ENCODE data around the gene MPRIP. TPM values are rescaled to one million over a fixed set of nuclear protein-coding genes. Genes with fewer than 3 reads are reported as not detected.

Gene MPRIP
- total RNA-seq, 1 experiment from 2014 or later: 338 TPM

- no TSS peak for BruUV-seq (replicated peaks)
- Mint-ChIP-seq H3K9me3 (ENCODE audit: low read depth, unreplicated experiment) (no peaks in the 10 kb centered on the region), H3K36me3 (ENCODE audit: insufficient read depth, unreplicated experiment) (peaks cover 85% of the 10 kb centered on the region), H3K27me3 (ENCODE audit: unreplicated experiment) (no peaks in the 10 kb centered on the region), H3K27ac (ENCODE audit: unreplicated experiment) (peak overlapping the region; percentile 56), H3K4me1 (ENCODE audit: low read depth, unreplicated experiment) (peaks cover 46% of the 10 kb centered on the region), H3K4me3 (ENCODE audit: low read depth, unreplicated experiment) (peak overlapping the region; percentile 86)
- intact Hi-C loops (cut with micrococcal nuclease; ENCODE audit: unreplicated experiment): no loop called here
- TF ChIP-seq, protein P1, sequence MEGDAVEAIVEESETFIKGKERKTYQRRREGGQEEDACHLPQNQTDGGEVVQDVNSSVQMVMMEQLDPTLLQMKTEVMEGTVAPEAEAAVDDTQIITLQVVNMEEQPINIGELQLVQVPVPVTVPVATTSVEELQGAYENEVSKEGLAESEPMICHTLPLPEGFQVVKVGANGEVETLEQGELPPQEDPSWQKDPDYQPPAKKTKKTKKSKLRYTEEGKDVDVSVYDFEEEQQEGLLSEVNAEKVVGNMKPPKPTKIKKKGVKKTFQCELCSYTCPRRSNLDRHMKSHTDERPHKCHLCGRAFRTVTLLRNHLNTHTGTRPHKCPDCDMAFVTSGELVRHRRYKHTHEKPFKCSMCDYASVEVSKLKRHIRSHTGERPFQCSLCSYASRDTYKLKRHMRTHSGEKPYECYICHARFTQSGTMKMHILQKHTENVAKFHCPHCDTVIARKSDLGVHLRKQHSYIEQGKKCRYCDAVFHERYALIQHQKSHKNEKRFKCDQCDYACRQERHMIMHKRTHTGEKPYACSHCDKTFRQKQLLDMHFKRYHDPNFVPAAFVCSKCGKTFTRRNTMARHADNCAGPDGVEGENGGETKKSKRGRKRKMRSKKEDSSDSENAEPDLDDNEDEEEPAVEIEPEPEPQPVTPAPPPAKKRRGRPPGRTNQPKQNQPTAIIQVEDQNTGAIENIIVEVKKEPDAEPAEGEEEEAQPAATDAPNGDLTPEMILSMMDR (IDR thresholded peaks at IDR 0.05; ENCODE audit: unreplicated experiment): no peak
- no peak for DNase-seq
- CTCF ChIA-PET: no interaction called here
These were observed 5.8 kb downstream of the MPRIP start for GRCh38 chr17:17048106-17048505.

- BruUV-seq (replicated peaks): no TSS peak
- Mint-ChIP-seq H3K27me3 (ENCODE audit: unreplicated experiment) (no peaks in the 10 kb centered on the region), H3K27ac (ENCODE audit: unreplicated experiment) (peak overlapping the region; percentile 75), H3K4me1 (ENCODE audit: low read depth, unreplicated experiment) (peaks cover 46% of the 10 kb centered on the region), H3K9me3 (ENCODE audit: low read depth, unreplicated experiment) (no peaks in the 10 kb centered on the region), H3K36me3 (ENCODE audit: insufficient read depth, unreplicated experiment) (peaks cover 80% of the 10 kb centered on the region), H3K4me3 (ENCODE audit: low read depth, unreplicated experiment) (peak overlapping the region; percentile 43)
- no peak for DNase-seq
- intact Hi-C loops (cut with micrococcal nuclease; ENCODE audit: unreplicated experiment): no loop called here
- CTCF ChIA-PET: interaction anchor here (0.6 kb wide), 1 partner anchor 113 kb away, joined by 4 read pairs; no protein-coding TSS in a partner anchor
- TF ChIP-seq, protein P1 (IDR thresholded peaks at IDR 0.05; ENCODE audit: unreplicated experiment): no peak
These were observed 8.4 kb downstream of the MPRIP start for GRCh38 chr17:17050346-17051345.

DNA sequence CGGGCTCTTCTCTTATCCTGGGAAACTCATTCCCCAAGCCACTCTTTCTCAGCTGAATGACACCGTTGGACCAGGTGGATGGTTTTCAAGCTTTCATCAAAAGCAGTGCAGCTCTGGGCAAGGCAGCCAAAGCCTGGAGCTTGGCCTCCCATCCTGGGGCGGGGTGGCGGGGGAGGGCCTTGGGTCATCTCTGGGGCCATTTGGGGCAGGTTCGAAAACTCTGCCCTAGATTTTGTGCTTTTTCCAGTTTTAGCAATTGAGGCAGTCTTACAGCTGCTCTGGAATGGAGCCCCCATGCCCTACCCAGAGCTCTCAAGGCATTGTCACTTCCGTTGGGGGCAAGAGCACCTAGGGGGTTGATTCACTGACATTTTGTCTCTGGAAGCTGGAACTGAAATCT, 9.1 kb downstream of the MPRIP start:
- Mint-ChIP-seq H3K9me3 (ENCODE audit: low read depth, unreplicated experiment) (no peaks in the 10 kb centered on the region), H3K27me3 (ENCODE audit: unreplicated experiment) (no peaks in the 10 kb centered on the region), H3K4me1 (ENCODE audit: low read depth, unreplicated experiment) (peaks cover 53% of the 10 kb centered on the region), H3K36me3 (ENCODE audit: insufficient read depth, unreplicated experiment) (peaks cover 73% of the 10 kb centered on the region), H3K27ac (ENCODE audit: unreplicated experiment) (peak overlapping the region; percentile 75), H3K4me3 (ENCODE audit: low read depth, unreplicated experiment) (peak overlapping the region; percentile 43)
- DNase-seq: no peak
- TF ChIP-seq, protein P1 (IDR thresholded peaks at IDR 0.05; ENCODE audit: unreplicated experiment): no peak
- intact Hi-C loops (cut with micrococcal nuclease; ENCODE audit: unreplicated experiment): no loop called here
- BruUV-seq (replicated peaks): no TSS peak
- CTCF ChIA-PET: no interaction called here

GRCh38 chr17:17051791-17052461, 9.7 kb downstream of the MPRIP start:
- BruUV-seq (replicated peaks): no TSS peak
- Mint-ChIP-seq H3K9me3 (ENCODE audit: low read depth, unreplicated experiment) (no peaks in the 10 kb centered on the region), H3K27me3 (ENCODE audit: unreplicated experiment) (no peaks in the 10 kb centered on the region), H3K27ac (ENCODE audit: unreplicated experiment) (peak overlapping the region; percentile 74), H3K4me1 (ENCODE audit: low read depth, unreplicated experiment) (peaks cover 53% of the 10 kb centered on the region), H3K4me3 (ENCODE audit: low read depth, unreplicated experiment) (peak overlapping the region; percentile 43), H3K36me3 (ENCODE audit: insufficient read depth, unreplicated experiment) (peaks cover 68% of the 10 kb centered on the region)
- intact Hi-C loops (cut with micrococcal nuclease; ENCODE audit: unreplicated experiment): no loop called here
- TF ChIP-seq, protein P1 (IDR thresholded peaks at IDR 0.05; ENCODE audit: unreplicated experiment): no peak
- DNase-seq: no peak
- CTCF ChIA-PET: no interaction called here

All from Calu3 (cell line).